GM18520 (cell line): ENCODE results near the gene OR4D1.

Experiments used
- ATAC-seq: cut with Tn5 transposase; IDR thresholded peaks from one replicate; pipeline ENCODE4 v1.9.1; 2021; ENCODE audit not compliant: unreplicated experiment

The OR4D1 gene

GRCh38 chr17:58153046-58153445, 4.9 kb downstream of the OR4D1 start:
- ATAC-seq: no peak

GRCh38 chr17:58153671-58154070, 5.5 kb downstream of the OR4D1 start:
- no peak for ATAC-seq

- no peak for ATAC-seq
Measured at GRCh38 chr17:58156839-58157803, 8.9 kb downstream of the OR4D1 start.

GRCh38 chr17:58158181-58158580, 10.0 kb downstream of the OR4D1 start:
- no peak for ATAC-seq

GRCh38 chr17:58161566-58161965, 13.4 kb downstream of the OR4D1 start:
- ATAC-seq: no peak

- no peak for ATAC-seq
Measured at GRCh38 chr17:58165981-58166380, 17.8 kb downstream of the OR4D1 start.

GRCh38 chr17:58166682-58167081, 18.5 kb downstream of the OR4D1 start, which contains the start of gene OR4D2:
TSS of gene OR4D2 (plus strand) at chr17:58166982. CDS start at chr17:58169656, 2,674 bp downstream.
- ATAC-seq: no peak

GRCh38 chr17:58170622-58171021, 22.4 kb downstream of the OR4D1 start:
- ATAC-seq: no peak

- no peak for ATAC-seq
Measured at GRCh38 chr17:58172369-58173071, 24.3 kb downstream of the OR4D1 start.

GRCh38 chr17:58174871-58175270, 26.7 kb downstream of the OR4D1 start:
- ATAC-seq: no peak

- no peak for ATAC-seq
Measured at GRCh38 chr17:58176200-58176599, 28.0 kb downstream of the OR4D1 start.

GRCh38 chr17:58181796-58182195, 33.6 kb downstream of the OR4D1 start:
- ATAC-seq: no peak

GRCh38 chr17:58183514-58183913, 35.3 kb downstream of the OR4D1 start:
- no peak for ATAC-seq

- no peak for ATAC-seq
Measured at GRCh38 chr17:58184308-58184985, 36.3 kb downstream of the OR4D1 start.

- no peak for ATAC-seq
Measured at GRCh38 chr17:58184986-58185761, 37.0 kb downstream of the OR4D1 start.

GRCh38 chr17:58186591-58186990, 38.4 kb downstream of the OR4D1 start:
- no peak for ATAC-seq

- no peak for ATAC-seq
Measured at GRCh38 chr17:58187063-58187462, 38.9 kb downstream of the OR4D1 start.

- ATAC-seq: no peak
Measured at GRCh38 chr17:58187675-58188074, 39.5 kb downstream of the OR4D1 start.

- no peak for ATAC-seq
Measured at GRCh38 chr17:58189436-58190146, 41.4 kb downstream of the OR4D1 start.
